ENCODE results near the gene SATL1. TPM values are rescaled to one million over a fixed set of nuclear protein-coding genes. Genes with fewer than 3 reads are reported as not detected.

SATL1 gene
- total RNA-seq, 1 donor from 2014 or later, result 0.36 TPM

- TF ChIP-seq, protein P1, sequence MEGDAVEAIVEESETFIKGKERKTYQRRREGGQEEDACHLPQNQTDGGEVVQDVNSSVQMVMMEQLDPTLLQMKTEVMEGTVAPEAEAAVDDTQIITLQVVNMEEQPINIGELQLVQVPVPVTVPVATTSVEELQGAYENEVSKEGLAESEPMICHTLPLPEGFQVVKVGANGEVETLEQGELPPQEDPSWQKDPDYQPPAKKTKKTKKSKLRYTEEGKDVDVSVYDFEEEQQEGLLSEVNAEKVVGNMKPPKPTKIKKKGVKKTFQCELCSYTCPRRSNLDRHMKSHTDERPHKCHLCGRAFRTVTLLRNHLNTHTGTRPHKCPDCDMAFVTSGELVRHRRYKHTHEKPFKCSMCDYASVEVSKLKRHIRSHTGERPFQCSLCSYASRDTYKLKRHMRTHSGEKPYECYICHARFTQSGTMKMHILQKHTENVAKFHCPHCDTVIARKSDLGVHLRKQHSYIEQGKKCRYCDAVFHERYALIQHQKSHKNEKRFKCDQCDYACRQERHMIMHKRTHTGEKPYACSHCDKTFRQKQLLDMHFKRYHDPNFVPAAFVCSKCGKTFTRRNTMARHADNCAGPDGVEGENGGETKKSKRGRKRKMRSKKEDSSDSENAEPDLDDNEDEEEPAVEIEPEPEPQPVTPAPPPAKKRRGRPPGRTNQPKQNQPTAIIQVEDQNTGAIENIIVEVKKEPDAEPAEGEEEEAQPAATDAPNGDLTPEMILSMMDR (IDR thresholded peaks at IDR 0.05; ENCODE audit: unreplicated experiment), result no peak
- no peak for DNase-seq (ENCODE audit: low spot score, unreplicated experiment)
- Mint-ChIP-seq H3K4me3 (ENCODE audit: low read depth) (no peak overlapping the region), H3K9me3 (ENCODE audit: low read depth) (peaks cover 10% of the 10 kb centered on the region), H3K4me1 (ENCODE audit: low read depth) (no peaks in the 10 kb centered on the region), H3K27me3 (no peaks in the 10 kb centered on the region), H3K36me3 (ENCODE audit: insufficient read depth) (no peaks in the 10 kb centered on the region), H3K27ac (no peak overlapping the region)
Observed at GRCh38 chrX:85223359-85223758, 20.2 kb downstream of the SATL1 start.

GRCh38 chrX:85221361-85221760, 22.2 kb downstream of the SATL1 start:
- TF ChIP-seq, protein P1 (IDR thresholded peaks at IDR 0.05; ENCODE audit: unreplicated experiment), result no peak
- DNase-seq (ENCODE audit: low spot score, unreplicated experiment), result no peak
- H3K4me3 Mint-ChIP-seq (ENCODE audit: low read depth), result no peak overlapping the region
- peaks cover 13% of the 10 kb centered on the region for H3K9me3 Mint-ChIP-seq (ENCODE audit: low read depth)
- no peaks in the 10 kb centered on the region for H3K4me1 Mint-ChIP-seq (ENCODE audit: low read depth)
- H3K36me3 Mint-ChIP-seq (ENCODE audit: insufficient read depth), result no peaks in the 10 kb centered on the region
- H3K27ac Mint-ChIP-seq, result no peak overlapping the region
- no peaks in the 10 kb centered on the region for H3K27me3 Mint-ChIP-seq

GRCh38 chrX:85215946-85216345, 27.6 kb downstream of the SATL1 start:
- Mint-ChIP-seq H3K4me1 (ENCODE audit: low read depth) (no peaks in the 10 kb centered on the region), H3K9me3 (ENCODE audit: low read depth) (peaks cover 30% of the 10 kb centered on the region), H3K36me3 (ENCODE audit: insufficient read depth) (no peaks in the 10 kb centered on the region), H3K4me3 (ENCODE audit: low read depth) (no peak overlapping the region), H3K27me3 (no peaks in the 10 kb centered on the region), H3K27ac (no peak overlapping the region)
- DNase-seq (ENCODE audit: low spot score, unreplicated experiment), result no peak
- TF ChIP-seq, protein P1 (IDR thresholded peaks at IDR 0.05; ENCODE audit: unreplicated experiment), result no peak

- Mint-ChIP-seq H3K36me3 (ENCODE audit: insufficient read depth) (no peaks in the 10 kb centered on the region), H3K27me3 (no peaks in the 10 kb centered on the region), H3K27ac (no peak overlapping the region), H3K4me1 (ENCODE audit: low read depth) (no peaks in the 10 kb centered on the region), H3K4me3 (ENCODE audit: low read depth) (no peak overlapping the region), H3K9me3 (ENCODE audit: low read depth) (peaks cover 35% of the 10 kb centered on the region)
- DNase-seq (ENCODE audit: low spot score, unreplicated experiment), result no peak
- TF ChIP-seq, protein P1 (IDR thresholded peaks at IDR 0.05; ENCODE audit: unreplicated experiment), result no peak
Observed at GRCh38 chrX:85213792-85214530, 29.6 kb downstream of the SATL1 start.

DNA sequence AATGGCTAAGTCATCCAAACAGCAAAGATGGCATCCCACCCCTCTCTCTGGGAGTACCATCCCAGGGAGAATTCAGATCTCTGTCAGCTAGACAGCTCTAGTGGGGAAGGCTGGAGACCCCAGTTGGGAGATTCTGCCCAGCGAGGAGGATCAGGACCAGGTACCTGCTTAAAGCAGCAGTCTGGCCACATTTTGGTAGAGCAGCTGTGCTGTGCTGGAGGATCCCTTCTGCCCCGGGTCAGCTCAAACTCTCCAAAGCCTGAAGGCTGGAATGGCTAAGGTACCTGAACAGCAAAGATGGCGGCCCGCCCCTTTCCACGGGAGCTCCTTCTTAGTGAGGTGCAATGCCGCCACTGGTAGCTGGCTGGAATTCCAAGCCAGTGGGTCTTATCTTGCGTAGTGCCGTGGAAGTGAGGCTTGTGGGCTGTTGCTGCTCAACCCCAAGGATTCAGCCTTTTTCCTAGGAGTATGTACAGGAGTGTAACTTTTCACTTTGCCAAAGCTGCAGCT, 40.1 kb downstream of the SATL1 start:
- no peak for DNase-seq (ENCODE audit: low spot score, unreplicated experiment)
- no peak overlapping the region for H3K27ac Mint-ChIP-seq
- H3K4me3 Mint-ChIP-seq (ENCODE audit: low read depth), result no peak overlapping the region

More for the DNA sequence above, 40.1 kb downstream of the SATL1 start:
- no peaks in the 10 kb centered on the region for H3K36me3 Mint-ChIP-seq (ENCODE audit: insufficient read depth)
- TF ChIP-seq, protein P1 (IDR thresholded peaks at IDR 0.05; ENCODE audit: unreplicated experiment), result no peak
- H3K4me1 Mint-ChIP-seq (ENCODE audit: low read depth), result no peaks in the 10 kb centered on the region
- H3K9me3 Mint-ChIP-seq (ENCODE audit: low read depth), result peaks cover 11% of the 10 kb centered on the region
- no peaks in the 10 kb centered on the region for H3K27me3 Mint-ChIP-seq
